GM23338 (cell line): ENCODE measurements around the gene PYGO2. TPM values are rescaled to one million over a fixed set of nuclear protein-coding genes. Genes with fewer than 3 reads are reported as not detected.

ENCODE experiments used
- ATAC-seq: fragments of 200-7000 bp; cut with Tn5 transposase; 3 replicates; pipeline ENCODE4 v1.9.1; 2020
- DNase-seq: peaks from one replicate; pipeline ENCODE4 v3.0.0-alpha.2; 2015; ENCODE audit warnings: low spot score
- H2AFZ ChIP-seq: fragments of 200-600 bp; sonication (generic); 2 replicates; pipeline ENCODE4 v1.8.0; 2016; ENCODE audit warnings: antibody characterized with exemption, mild to moderate bottlenecking, moderate library complexity
- H3F3A ChIP-seq: fragments of 200-600 bp; sonication (generic); replicated peaks from 2 replicates; pipeline ENCODE4 v1.8.0; 2017; ENCODE audit warnings: antibody characterized with exemption, mixed run types, low read depth
- H3K27ac ChIP-seq: fragments of 200-600 bp; sonication (generic); 2 replicates; pipeline ENCODE4 v1.6.1; 2016; ENCODE audit warnings: low read depth
- H3K27me3 ChIP-seq: fragments of 200-600 bp; sonication (generic); 2 replicates; pipeline ENCODE4 v1.8.0; 2016; ENCODE audit warnings: mild to moderate bottlenecking, mixed run types, moderate library complexity; ENCODE audit not compliant: insufficient read depth
- H3K36me3 ChIP-seq: fragments of 200-600 bp; sonication (generic); 2 replicates; pipeline ENCODE4 v1.8.0; 2016; ENCODE audit warnings: mild to moderate bottlenecking; ENCODE audit not compliant: insufficient read depth
- H3K4me1 ChIP-seq: fragments of 200-600 bp; sonication (generic); 2 replicates; pipeline ENCODE4 v1.8.0; 2016; ENCODE audit warnings: mild to moderate bottlenecking, moderate library complexity; ENCODE audit not compliant: insufficient read depth
- H3K4me2 ChIP-seq: fragments of 200-600 bp; sonication (generic); 2 replicates; pipeline ENCODE4 v1.7.1; 2017; ENCODE audit warnings: mixed run types
- H3K4me3 ChIP-seq: fragments of 200-600 bp; sonication (generic); 2 replicates; pipeline ENCODE4 v1.6.1; 2016; ENCODE audit warnings: mixed run types
- H3K79me2 ChIP-seq: fragments of 200-600 bp; sonication (generic); replicated peaks from 2 replicates; pipeline ENCODE4 v1.8.0; 2017; ENCODE audit warnings: mild to moderate bottlenecking; ENCODE audit not compliant: insufficient read depth
- H3K9me2 ChIP-seq: fragments of 200-600 bp; sonication (generic); 2 replicates; pipeline ENCODE4 v1.8.0; 2017; ENCODE audit not compliant: insufficient read depth
- H4K20me1 ChIP-seq: fragments of 200-600 bp; sonication (generic); replicated peaks from 2 replicates; pipeline ENCODE4 v1.8.0; 2017; ENCODE audit warnings: mild to moderate bottlenecking; ENCODE audit not compliant: insufficient read depth
- H3K27ac Mint-ChIP-seq: 2 replicates; pipeline ENCODE4 v1.8.0; 2020; ENCODE audit warnings: inconsistent platforms, mild to moderate bottlenecking, moderate library complexity, mixed read lengths
- H3K27me3 Mint-ChIP-seq: 3 replicates; pipeline ENCODE4 v1.8.0; 2022; ENCODE audit warnings: low read depth, mild to moderate bottlenecking, moderate library complexity, mixed read lengths, inconsistent platforms; ENCODE audit not compliant: insufficient read depth, poor library complexity
- H3K36me3 Mint-ChIP-seq: 3 replicates; pipeline ENCODE4 v1.8.0; 2021; ENCODE audit warnings: low read depth, mild to moderate bottlenecking, inconsistent platforms, moderate library complexity, mixed read lengths
- H3K4me1 Mint-ChIP-seq: 3 replicates; pipeline ENCODE4 v1.8.0; 2020; ENCODE audit warnings: mild to moderate bottlenecking, inconsistent platforms, mixed read lengths
- H3K4me3 Mint-ChIP-seq: 3 replicates; pipeline ENCODE4 v1.8.0; 2021; ENCODE audit warnings: moderate library complexity, mild to moderate bottlenecking, inconsistent platforms, mixed read lengths
- H3K9me3 Mint-ChIP-seq: 3 replicates; pipeline ENCODE4 v1.8.0; 2020; ENCODE audit warnings: moderate library complexity, mild to moderate bottlenecking, inconsistent platforms, mixed read lengths
- CREB1 ChIP-seq: fragments of 250-450 bp; sonication (Bioruptor Pico); IDR thresholded peaks from 2 replicates; pipeline ENCODE4 v1.5.0; 2020; ENCODE audit warnings: low read depth, mild to moderate bottlenecking, moderate library complexity
- ETS1 ChIP-seq: IDR thresholded peaks from 2 replicates; pipeline ENCODE4 v1.6.1; 2016; ENCODE audit warnings: antibody characterized with exemption
- EZH2 ChIP-seq: fragments of 200-600 bp; sonication (generic); IDR thresholded peaks from one replicate; pipeline ENCODE4 v1.8.0; 2017; ENCODE audit warnings: antibody characterized with exemption, mild to moderate bottlenecking, low read depth; ENCODE audit not compliant: unreplicated experiment
- EZH2phosphoT487 ChIP-seq: fragments of 200-600 bp; sonication (generic); IDR thresholded peaks from one replicate; pipeline ENCODE4 v1.8.1; 2018; ENCODE audit warnings: antibody characterized with exemption; ENCODE audit not compliant: unreplicated experiment
- JUNB ChIP-seq: IDR thresholded peaks from one replicate; pipeline ENCODE4 v1.6.1; 2016; ENCODE audit warnings: antibody characterized with exemption; ENCODE audit not compliant: unreplicated experiment
- NANOG ChIP-seq: IDR thresholded peaks from 2 replicates; pipeline ENCODE4 v1.6.1; 2016; ENCODE audit warnings: antibody characterized with exemption, borderline replicate concordance
- POLR2AphosphoS5 ChIP-seq: IDR thresholded peaks from 2 replicates; pipeline ENCODE4 v1.6.1; 2016; ENCODE audit warnings: antibody characterized with exemption, low read depth
- REST ChIP-seq: IDR thresholded peaks from one replicate; pipeline ENCODE4 v1.6.1; 2018; ENCODE audit warnings: antibody characterized with exemption; ENCODE audit not compliant: unreplicated experiment
- STAT1 ChIP-seq: IDR thresholded peaks from one replicate; pipeline ENCODE4 v1.6.1; 2016; ENCODE audit warnings: antibody characterized with exemption; ENCODE audit not compliant: unreplicated experiment
- ZNF114 ChIP-seq: fragments of 250-450 bp; sonication (Bioruptor Pico); IDR thresholded peaks from 2 replicates; pipeline ENCODE4 v1.5.0; 2020; ENCODE audit warnings: mild to moderate bottlenecking, moderate library complexity
- polyA plus RNA-seq: library from polyadenylated mRNA; unstranded; fragments of >200 nt; fragmentation: Nextera tagmentation; extraction: Ambion mirVana; gene quantifications from 2 replicates; pipeline ENCODE4 v1.2.1, GENCODE V29; 2016
- total RNA-seq: library from RNA; depleted of rRNA; stranded (reverse); fragments of >200 nt; shearing (Covaris generic); gene quantifications from 2 replicates; pipeline ENCODE4 v1.2.3, GENCODE V29; 2014
- TF ChIP-seq, protein P1 (sequence below): fragments of 250-450 bp; sonication (Bioruptor Pico); IDR thresholded peaks from 2 replicates; pipeline ENCODE4 v1.5.0; 2020; ENCODE audit warnings: mild to moderate bottlenecking, moderate library complexity
- TF ChIP-seq, protein P2 (sequence below), 2 experiments: fragments of 200-600 bp in 1 of 2; sonication (generic) in 1 of 2; conservative IDR thresholded peaks; 2 replicates each; pipeline versions ENCODE4 v1.5.1 to v1.6.1; 2016 to 2017; ENCODE audit warnings: antibody characterized with exemption in 2 of 2, low read depth in 2 of 2, mild to moderate bottlenecking in 2 of 2, moderate library complexity in 1 of 2

PYGO2 gene
- total and polyA plus RNA-seq, 2 experiments from 2014 or later = 11.0 to 29.0 TPM

- Histone ChIP-seq H3K27ac (peak within 1 kb of the TSS; percentile 95), H3K4me2 (peak within 1 kb of the TSS; percentile 96), H3F3A (peaks cover 16% of the 10 kb centered on the region), H4K20me1 (no peaks in the 10 kb centered on the region; the same call in 1 of the 2 replicates), H3K4me1 (peaks cover 18% of the 10 kb centered on the region), H3K9me2 (no peaks in the 10 kb centered on the region), H3K27me3 (no peaks in the 10 kb centered on the region), H3K79me2 (peaks cover 35% of the 10 kb centered on the region), H2AFZ (no peak within 1 kb of the TSS), H3K4me3 (peak within 1 kb of the TSS; percentile 96), H3K36me3 (no peaks in the 10 kb centered on the region)
- TF ChIP-seq CREB1 (CRISPR knock-in tag) (no peak), STAT1 (no peak), ZNF114 (CRISPR knock-in tag) (no peak), JUNB (no peak), EZH2phosphoT487 (no peak), POLR2AphosphoS5 (no peak), EZH2 (no peak), NANOG (no peak), ETS1 (no peak), REST (no peak)
- TF ChIP-seq, protein P1, sequence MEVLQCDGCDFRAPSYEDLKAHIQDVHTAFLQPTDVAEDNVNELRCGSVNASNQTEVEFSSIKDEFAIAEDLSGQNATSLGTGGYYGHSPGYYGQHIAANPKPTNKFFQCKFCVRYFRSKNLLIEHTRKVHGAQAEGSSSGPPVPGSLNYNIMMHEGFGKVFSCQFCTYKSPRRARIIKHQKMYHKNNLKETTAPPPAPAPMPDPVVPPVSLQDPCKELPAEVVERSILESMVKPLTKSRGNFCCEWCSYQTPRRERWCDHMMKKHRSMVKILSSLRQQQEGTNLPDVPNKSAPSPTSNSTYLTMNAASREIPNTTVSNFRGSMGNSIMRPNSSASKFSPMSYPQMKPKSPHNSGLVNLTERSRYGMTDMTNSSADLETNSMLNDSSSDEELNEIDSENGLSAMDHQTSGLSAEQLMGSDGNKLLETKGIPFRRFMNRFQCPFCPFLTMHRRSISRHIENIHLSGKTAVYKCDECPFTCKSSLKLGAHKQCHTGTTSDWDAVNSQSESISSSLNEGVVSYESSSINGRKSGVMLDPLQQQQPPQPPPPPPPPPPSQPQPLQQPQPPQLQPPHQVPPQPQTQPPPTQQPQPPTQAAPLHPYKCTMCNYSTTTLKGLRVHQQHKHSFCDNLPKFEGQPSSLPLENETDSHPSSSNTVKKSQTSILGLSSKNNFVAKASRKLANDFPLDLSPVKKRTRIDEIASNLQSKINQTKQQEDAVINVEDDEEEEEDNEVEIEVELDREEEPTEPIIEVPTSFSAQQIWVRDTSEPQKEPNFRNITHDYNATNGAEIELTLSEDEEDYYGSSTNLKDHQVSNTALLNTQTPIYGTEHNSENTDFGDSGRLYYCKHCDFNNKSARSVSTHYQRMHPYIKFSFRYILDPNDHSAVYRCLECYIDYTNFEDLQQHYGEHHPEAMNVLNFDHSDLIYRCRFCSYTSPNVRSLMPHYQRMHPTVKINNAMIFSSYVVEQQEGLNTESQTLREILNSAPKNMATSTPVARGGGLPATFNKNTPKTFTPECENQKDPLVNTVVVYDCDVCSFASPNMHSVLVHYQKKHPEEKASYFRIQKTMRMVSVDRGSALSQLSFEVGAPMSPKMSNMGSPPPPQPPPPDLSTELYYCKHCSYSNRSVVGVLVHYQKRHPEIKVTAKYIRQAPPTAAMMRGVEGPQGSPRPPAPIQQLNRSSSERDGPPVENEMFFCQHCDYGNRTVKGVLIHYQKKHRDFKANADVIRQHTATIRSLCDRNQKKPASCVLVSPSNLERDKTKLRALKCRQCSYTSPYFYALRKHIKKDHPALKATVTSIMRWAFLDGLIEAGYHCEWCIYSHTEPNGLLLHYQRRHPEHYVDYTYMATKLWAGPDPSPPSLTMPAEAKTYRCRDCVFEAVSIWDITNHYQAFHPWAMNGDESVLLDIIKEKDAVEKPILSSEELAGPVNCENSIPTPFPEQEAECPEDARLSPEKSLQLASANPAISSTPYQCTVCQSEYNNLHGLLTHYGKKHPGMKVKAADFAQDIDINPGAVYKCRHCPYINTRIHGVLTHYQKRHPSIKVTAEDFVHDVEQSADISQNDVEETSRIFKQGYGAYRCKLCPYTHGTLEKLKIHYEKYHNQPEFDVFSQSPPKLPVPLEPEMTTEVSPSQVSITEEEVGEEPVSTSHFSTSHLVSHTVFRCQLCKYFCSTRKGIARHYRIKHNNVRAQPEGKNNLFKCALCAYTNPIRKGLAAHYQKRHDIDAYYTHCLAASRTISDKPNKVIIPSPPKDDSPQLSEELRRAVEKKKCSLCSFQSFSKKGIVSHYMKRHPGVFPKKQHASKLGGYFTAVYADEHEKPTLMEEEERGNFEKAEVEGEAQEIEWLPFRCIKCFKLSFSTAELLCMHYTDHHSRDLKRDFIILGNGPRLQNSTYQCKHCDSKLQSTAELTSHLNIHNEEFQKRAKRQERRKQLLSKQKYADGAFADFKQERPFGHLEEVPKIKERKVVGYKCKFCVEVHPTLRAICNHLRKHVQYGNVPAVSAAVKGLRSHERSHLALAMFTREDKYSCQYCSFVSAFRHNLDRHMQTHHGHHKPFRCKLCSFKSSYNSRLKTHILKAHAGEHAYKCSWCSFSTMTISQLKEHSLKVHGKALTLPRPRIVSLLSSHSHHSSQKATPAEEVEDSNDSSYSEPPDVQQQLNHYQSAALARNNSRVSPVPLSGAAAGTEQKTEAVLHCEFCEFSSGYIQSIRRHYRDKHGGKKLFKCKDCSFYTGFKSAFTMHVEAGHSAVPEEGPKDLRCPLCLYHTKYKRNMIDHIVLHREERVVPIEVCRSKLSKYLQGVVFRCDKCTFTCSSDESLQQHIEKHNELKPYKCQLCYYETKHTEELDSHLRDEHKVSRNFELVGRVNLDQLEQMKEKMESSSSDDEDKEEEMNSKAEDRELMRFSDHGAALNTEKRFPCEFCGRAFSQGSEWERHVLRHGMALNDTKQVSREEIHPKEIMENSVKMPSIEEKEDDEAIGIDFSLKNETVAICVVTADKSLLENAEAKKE = no peak
- TF ChIP-seq, protein P2, sequence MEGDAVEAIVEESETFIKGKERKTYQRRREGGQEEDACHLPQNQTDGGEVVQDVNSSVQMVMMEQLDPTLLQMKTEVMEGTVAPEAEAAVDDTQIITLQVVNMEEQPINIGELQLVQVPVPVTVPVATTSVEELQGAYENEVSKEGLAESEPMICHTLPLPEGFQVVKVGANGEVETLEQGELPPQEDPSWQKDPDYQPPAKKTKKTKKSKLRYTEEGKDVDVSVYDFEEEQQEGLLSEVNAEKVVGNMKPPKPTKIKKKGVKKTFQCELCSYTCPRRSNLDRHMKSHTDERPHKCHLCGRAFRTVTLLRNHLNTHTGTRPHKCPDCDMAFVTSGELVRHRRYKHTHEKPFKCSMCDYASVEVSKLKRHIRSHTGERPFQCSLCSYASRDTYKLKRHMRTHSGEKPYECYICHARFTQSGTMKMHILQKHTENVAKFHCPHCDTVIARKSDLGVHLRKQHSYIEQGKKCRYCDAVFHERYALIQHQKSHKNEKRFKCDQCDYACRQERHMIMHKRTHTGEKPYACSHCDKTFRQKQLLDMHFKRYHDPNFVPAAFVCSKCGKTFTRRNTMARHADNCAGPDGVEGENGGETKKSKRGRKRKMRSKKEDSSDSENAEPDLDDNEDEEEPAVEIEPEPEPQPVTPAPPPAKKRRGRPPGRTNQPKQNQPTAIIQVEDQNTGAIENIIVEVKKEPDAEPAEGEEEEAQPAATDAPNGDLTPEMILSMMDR (conservative IDR thresholded peaks at IDR 0.05; ENCODE audit: low read depth in 2 of 2) = no peak
- peak within 1 kb of the TSS; percentile 92 for H3K4me3 Mint-ChIP-seq
- H3K27me3 Mint-ChIP-seq = peaks cover 21% of the 10 kb centered on the region
- H3K36me3 Mint-ChIP-seq = peaks cover 4% of the 10 kb centered on the region; the same call in 1 of the 3 replicates
- no peaks in the 10 kb centered on the region for H3K9me3 Mint-ChIP-seq
- peak within 1 kb of the TSS; percentile 92 for H3K27ac Mint-ChIP-seq
- peaks cover 40% of the 10 kb centered on the region for H3K4me1 Mint-ChIP-seq
- DNase-seq (no peak), ATAC-seq (no peak)
Observed at GRCh38 chr1:155002464-155003226, 41.1 kb upstream of the PYGO2 start, which contains the start of gene ZBTB7B. Gene ZBTB7B (plus strand): TSS chr1:155002802. CDS start chr1:155014661, 11,859 bp downstream.
